Measurements from ENCODE around the gene TMEM129.
A peak's percentile ranks its signal among the peaks of the same experiment; 100 is the strongest.

Gene TMEM129, protein sequence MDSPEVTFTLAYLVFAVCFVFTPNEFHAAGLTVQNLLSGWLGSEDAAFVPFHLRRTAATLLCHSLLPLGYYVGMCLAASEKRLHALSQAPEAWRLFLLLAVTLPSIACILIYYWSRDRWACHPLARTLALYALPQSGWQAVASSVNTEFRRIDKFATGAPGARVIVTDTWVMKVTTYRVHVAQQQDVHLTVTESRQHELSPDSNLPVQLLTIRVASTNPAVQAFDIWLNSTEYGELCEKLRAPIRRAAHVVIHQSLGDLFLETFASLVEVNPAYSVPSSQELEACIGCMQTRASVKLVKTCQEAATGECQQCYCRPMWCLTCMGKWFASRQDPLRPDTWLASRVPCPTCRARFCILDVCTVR

DNA sequence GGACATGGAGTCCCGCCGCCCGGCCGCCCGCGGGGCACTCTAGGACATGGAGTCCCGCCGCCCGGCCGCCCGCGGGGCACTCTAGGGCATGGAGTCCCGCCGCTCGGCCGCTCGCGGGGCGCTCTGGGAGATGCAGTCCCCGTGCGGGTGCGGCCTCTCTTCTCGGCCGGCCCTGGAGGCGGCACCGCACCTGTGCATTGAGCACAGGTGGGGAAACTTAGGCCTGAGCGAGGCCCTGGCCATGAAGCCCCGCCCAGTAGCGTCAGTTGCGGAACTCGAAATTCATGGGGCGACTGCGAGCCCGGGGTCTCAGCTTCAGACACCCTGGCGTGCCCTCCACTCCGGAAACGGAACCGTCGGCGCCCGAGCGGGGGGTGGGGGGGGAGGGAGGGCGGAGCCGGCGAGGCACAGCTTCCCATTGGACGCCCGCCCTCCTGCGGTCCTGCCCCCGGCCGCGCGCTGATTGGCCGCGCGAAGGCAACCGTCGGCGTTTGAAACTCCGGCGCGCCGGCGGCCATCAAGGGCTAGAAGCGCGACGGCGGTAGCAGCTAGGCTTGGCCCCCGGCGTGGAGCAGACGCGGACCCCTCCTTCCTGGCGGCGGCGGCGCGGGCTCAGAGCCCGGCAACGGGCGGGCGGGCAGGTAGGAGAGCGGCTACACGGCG is at the start of gene TMEM129, which contains the start of gene TACC3:
TSS of gene TMEM129 (minus strand) at position 321 of the 663 bp plus-strand sequence. CDS start 486 bp downstream, outside the sequence.
TSS of gene TACC3 (plus strand) at position 519 of the 663 bp plus-strand sequence. CDS start 1,901 bp downstream, outside the sequence.
- DNase-seq, result peak; percentile 92 to 94

DNA sequence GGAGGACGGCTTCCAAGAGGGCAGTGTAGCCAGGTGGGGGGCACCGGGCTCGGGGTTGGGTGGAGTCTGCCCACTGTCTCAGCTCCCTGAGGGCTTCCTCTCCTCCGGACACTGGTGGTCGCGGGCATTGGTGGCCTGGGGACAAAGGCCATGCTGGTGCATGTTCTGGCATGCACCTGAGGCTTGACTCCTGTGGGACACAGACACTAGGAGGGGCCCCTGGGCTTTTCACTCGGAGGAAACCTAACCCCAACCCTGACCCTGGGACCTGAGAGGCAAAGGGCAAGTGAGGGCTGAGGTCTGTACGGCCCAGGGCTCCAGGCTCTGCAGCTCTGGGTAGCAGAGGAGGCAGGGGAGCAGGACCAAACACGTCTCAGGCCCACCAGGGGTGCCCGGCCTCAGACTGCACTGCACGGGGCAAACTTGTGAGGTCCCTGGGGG is 49.7 kb upstream of the TMEM129 start:
- no peak for DNase-seq

DNA sequence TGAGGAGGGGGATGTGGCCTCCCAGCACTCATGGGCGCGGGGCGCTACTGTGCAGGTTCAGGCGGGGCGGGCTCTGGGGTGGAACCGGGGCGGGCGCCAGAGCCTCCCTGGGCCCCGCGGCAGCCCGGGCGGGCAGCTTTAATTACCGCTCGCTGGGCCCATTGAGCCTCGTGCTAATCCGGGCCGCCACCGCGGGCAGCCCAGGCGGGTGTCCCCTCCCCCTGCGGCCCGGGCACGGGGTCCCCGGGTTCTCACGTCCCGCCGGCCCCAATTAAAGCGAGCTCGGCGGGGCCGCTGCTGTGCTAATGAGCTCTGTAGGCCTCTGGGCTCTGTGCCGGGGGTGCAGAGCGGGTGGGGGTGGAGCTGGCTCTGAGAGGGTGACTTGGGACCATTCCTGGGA is 49.1 kb upstream of the TMEM129 start:
- no peak for DNase-seq

DNA sequence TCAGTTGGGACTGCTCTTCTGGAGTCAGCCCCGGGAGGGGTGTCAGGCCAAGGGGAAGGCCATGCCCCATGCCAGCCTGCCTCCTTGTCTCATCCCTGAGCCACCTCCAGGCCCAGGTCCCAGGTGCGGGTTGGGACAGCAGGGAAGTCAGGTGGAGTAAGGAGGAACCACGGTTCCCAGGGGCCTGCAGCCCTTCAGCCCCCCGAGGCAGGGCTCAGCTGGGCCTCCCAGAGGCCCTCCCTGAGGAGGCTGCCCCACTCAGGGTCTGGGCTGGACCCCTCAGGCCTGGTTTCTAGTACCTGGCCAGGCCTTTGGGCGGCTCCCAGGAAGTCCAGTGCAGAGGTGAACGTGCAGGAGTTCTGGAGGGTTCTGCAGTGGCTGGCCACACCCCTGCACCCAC is 48.6 kb upstream of the TMEM129 start:
- DNase-seq, result no peak

DNA sequence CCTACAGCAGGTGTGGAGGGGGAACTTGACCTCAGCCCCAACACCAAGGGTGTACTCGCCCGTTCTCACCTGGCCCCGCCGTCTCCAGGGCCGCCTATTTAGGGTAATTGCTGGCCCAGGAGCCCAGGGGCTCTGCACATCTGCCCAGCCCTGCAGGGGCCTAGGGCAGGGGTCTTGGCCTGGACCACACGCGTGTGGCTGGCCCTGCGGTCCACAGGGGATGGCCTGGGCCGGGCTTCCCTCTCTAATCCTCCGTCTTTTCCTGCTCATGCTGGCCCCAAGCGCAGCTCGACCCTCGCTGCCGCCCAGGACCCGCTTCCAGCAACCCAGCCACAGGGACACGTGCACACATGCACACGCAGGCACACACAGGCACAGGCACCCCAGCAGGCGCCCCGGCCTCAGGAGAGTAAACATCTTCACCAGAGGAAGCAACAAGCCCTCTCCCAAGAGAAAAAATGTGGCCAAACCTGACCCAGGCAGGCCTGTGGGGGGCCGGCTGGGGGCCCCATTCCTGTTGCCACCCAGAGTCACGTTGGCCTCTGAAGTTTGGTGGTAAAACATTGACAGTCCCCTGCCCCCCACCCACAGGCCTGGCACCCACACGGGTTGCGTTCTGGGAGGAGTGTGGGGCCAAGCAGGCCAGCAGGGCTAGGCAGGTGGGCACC is 47.4 kb upstream of the TMEM129 start:
- DNase-seq, result no peak

DNA sequence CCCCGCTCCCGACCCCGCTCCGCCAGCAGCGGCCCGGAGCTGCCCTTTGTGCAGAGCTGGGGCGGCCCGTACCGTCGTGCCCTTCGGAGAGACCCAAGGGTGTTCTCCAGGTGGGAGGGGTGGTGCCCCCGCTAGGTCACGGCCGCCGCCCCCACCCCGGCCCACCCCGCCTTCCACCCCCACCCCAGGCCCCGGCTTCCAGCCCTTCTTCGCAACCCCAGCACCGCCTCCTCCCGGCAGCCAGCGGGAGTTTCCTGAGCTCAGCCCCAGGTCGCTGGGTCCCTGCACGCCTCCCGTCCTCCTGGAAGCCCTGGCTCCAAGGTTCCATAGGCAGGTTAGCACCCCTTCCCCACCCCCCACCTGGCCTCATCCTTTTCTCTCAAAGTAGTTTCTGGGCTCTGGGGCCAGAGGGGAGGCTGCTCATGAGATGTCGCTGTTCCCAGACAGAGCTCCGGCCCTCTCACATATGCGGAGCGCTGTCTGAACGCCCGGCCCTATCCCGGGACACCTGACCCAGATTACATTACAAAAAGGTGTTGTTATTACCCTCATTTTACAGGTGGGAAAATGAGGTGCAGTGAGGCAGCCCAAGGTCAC is 46.7 kb upstream of the TMEM129 start:
- DNase-seq, result no peak

DNA sequence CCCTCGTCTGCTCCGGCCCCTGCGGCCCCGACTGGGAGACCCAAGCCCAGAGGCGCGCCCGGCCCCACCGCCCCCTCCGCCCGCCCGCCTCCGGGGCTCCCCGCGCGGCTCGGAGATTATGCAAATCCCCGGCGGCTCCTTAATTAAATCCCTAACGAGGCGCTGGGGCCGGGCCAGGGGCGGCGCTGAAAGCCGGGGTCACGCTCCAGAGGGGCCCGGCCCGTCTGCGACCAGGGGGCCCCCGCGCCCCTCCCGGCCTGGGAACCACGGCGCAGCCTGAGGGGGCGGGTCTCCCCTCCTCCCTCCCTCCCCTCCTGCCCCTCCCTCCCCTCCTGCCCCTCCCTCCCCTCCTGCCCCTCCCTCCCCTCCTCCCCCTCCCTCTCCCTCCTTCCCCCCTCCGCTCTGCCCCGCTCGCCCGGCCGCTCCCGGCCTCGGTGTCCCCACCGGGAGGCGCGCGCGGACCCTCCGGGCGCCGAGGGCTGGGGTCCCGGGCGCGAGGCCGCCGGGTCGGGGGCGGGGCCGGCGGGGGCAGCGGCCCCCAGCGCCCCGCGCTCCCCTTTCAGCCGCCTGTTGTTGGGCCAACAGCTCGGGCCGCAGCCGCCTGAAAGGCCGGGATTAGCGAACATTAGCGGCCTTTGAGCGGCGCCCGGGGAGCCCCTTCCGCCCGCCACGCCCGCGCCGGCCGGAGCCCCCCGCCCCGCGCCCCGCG is 46.1 kb upstream of the TMEM129 start:
- DNase-seq, result no peak

DNA sequence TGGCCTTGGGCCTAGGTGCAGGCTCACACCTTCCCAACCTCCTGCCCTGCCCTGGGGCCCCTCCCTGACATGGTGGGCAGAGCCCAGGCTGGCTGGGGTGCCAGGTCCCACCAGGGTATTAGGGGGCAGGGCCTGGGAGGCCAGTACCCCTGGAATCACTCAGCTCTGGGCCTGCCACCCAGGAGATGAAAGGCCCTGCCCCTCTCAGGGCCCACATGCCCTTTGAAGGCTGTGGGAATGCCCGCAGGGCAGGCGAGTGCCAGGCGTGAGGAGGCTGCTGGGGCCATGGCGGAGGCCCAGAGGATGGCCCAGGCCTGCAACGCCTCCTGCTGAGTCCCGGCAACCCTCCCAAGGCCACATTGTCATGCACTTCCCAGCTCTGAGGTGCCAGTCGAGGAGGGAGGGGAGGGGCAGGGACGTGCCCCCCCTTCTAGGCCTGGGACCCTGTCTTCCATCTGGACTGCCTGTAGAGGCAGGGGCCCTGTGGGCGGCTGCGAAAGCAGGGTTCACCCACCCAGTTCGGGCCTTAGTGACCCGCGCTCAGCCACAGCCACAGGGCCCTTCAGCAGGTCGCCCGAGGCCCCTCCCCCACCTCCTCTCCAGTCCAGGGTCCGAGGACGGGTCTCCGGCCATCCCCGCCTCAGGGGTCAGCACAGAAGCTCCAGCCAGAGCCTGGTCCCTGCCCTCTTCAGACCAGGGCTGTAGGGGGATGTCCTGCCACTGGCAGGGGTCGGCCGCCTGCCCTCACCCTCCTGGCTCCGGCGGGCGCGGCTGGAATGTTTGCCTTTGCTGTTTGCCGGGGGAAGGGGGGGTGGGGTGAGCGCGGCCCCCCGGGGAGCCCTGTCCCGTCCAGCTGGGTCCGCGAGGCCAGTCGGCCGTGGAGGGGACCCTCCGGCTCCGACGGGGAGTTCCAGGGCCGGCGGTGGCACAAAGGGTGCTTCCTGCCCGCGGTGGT is 45.3 kb upstream of the TMEM129 start:
- no peak for DNase-seq

DNA sequence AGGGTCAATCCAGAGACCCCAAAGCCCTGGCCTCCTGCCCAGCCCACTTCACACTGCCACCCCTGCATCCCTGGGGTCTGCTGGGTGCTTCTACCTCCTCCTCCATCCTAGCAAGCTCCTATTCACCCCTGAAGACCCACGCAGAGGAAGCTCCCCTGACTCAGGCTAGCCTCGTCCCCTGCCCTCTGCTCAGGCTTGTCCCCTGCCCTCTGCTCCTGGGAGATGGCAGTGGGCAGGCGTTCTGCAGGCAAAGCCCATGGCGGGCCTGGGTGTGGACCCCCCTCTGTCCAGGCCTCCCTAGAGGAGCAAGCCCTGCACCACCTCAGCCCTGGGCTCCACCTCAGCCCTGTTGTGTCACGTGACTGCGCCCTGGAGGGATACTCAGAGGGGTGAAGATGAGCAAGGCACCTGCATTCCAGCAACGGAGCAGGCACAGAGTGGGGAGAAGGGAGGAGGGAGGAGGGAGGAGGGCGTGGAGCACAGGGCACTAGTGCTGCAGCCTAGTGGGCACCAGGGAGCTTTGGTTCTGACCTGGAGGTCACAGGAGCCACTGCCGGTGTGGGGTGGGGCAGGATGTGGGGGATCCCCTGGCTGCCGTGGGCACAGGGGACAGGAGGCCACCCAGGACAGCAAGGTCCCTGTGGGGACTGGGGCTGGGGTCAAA is 44.4 kb upstream of the TMEM129 start:
- no peak for DNase-seq

DNA sequence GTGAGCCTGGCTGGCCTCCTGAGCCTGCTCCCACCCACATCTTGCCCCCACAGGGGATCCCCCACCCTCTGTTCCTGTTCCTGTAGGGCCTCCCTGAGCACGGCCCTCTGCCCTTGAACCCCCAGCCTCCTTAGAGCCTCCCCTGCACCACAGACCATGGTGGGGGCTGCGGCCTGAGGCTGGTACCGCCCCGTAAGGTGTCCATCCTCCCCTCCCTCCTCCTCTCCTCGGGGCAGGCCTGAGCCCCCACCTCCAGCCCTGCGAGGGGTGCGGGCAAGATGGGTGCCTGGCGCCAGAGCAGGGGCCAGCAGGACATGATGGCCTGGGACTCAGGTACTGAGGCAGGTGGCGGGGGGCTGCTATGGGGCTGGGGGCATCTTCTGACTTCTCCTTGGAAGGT is 43.5 kb upstream of the TMEM129 start:
- no peak for DNase-seq

DNA sequence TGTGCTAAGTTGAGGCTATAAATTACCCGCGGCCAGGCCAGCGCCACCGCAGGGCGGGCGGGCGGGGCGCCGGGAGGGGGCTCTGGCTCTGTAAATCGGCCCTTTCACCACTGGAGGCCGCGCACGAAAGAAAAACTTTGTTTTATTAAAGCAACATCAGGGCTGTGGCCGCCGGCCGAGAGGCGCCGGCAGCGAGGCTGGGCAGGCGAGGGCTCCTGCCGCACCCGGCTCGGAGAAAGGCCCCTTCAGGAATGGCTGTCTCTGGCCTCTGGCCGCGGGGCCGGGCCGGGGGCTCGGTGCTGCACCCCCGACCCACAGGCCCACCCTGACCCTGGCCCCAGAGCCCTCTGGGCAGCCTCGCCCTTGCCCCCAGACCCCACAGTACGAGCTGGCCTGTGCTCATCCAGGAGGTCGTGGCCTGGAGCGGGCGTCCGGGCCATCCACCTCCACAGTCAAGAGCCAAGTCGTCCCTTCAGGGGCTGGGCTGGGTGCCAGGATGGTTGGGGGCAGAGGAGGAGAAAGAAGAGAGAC is 42.5 kb upstream of the TMEM129 start:
- no peak for DNase-seq

DNA sequence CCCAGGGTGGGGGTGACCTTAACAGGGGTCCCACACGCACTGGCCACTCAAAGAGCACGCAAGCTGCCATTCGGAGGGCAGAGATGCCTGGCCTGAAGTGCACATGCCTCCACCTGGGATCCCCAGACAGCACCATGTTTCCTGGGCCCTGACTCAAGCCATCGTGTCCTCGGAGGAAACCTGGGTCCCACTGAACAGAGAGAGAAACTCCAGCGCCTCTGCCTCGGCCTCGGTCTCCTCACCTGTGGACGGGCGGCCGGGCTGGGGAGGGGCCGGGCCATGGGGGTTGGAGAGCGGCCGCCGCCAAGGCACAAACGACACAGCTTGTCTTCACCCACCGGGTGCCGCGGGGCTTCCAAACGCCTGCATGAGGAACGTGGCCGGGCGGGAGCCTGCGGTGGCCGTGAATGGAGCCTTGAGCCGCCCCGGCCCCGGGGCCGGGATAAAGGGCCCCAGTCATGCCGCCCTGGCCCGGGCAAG is 42.0 kb upstream of the TMEM129 start:
- no peak for DNase-seq

DNA sequence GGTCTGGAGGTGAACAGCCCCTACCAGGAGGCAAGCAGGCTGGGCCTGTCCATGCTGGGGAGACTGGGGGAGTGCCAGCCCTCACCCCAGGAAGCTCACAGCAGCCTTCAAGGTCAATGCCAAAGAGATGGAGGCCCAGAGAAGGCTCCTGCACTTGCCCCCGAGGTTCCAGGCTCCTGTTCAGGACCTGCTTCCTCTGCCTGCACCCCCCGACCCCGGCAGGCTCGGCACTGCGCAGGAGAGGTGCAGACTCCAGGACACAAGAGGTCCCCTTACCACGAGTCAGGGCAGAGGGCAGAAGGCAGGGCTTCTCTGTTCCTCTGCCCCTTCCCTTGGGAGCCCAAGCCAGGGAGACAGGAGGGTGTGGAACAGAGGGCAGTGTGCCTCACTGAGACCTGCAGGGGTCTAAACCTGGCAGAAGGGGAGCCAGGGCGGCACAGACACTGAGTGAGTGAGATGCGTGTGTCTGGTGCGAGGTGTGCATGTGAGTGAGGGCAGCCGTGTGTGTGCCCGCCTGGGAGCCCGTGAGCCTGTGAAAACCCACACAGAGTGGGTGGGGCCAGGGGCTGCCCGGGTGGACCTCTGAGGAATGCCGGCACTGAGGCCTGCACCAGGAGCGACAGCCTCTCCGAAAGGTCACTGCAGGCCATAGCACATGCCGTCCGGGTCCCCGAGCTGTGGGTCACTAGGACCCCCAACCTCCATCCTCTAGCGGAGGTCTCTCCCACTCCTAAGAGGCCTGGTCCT is 41.3 kb upstream of the TMEM129 start:
- no peak for DNase-seq

DNA sequence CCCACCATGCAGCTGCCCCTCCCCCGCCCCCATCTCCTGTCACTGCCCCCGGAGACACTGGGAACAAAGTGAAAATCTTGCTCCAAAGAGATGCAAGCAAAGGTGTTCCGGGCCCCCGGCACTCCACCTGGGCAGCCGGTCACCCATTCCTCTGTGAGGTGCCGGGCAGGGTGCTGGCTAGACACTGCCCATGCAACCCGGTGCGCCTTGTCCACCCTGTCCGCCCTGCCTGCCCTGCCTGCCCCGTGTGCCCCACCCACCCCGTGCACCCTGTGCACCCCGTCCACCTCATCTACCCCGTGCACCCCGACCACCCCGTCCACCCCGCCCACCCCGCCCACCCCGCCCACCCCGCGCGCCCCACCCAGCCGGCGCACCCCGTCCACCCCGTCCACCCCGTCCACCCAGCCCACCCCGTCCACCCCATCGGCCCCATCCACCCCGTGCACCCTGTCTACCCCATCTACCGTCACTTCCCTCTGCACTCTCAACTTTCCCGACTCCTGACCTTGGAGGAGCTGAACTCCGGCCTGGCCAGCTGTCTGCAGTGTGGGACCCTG is 40.1 kb upstream of the TMEM129 start:
- DNase-seq, result no peak

DNA sequence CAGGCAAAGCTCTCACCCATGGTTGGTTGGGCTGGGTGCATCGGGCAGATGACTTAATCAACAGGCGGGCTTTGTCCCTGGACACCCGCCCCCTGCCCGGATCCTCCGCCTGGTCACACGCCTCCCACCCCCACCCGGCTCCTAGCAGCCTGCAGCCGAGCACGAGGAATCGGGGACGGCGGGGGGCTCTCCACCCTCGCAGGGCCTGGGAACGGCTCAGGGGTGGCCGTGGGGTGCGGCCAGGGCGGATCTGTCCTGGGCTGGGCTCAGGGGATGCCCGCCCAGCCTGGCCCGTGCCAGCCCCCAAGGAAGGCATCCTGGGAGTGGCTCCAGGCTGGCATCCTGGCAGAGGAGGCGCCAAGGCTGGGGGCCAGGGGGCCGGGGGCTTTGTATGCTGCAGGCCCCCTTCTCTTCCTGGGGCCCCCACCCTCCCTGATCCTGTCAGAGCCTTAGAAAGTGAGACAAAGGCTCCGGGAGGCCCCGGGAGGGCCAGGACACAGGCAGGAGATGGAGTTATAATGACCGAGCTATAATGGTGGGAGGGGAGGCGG is 39.5 kb upstream of the TMEM129 start:
- no peak for DNase-seq

DNA sequence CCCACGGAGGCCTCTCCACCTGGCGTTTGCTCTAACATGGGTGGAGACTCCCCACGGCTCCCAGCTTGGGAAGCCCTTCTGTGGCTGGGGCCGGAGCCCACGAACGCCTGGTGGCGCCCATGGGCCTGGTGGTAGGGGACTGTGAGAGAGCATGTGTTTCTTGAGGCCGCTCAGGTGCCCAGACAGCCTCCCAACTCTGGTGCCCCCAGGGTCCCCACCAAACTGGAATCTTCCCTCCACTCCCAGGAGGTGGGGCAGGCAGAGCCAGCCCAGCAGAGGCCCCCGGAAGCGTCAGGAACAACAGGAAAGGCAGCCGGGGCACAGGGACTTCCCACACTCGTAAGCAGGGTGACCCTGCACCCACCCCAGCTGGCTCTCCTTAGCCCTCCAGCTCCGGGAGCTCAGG is 38.7 kb upstream of the TMEM129 start:
- DNase-seq, result no peak

DNA sequence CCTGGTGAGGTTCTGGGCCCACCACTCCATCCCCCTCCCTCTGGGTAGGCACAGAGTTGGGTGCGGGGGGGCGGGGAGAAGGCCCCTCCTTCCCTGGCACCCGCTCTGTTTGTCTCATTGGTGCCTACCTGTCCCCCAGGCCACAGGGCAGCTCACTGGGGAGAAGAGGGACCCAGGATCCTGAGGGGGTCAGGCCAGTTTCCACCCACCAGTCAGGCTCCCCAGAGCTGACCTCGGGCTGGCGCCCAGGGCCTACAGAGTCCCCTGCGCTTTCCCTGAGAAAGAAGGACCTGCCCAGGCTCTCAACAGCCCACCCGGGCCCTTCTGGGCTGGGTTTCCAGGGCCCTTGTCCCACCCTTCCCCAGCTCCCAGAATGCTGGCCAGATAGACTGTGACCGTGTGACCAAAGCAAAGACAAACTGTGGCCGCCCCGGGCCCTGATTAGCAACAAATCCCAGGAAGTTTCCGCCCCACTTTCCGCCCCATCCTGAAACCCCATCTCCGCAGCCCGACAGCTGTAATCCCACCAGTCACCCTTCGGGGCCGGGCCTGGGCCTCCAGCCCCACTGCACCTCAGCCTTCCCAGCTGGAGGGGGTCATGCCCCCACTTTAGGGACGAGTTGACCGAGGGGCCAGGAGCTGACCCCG is 38.2 kb upstream of the TMEM129 start:
- no peak for DNase-seq

DNA sequence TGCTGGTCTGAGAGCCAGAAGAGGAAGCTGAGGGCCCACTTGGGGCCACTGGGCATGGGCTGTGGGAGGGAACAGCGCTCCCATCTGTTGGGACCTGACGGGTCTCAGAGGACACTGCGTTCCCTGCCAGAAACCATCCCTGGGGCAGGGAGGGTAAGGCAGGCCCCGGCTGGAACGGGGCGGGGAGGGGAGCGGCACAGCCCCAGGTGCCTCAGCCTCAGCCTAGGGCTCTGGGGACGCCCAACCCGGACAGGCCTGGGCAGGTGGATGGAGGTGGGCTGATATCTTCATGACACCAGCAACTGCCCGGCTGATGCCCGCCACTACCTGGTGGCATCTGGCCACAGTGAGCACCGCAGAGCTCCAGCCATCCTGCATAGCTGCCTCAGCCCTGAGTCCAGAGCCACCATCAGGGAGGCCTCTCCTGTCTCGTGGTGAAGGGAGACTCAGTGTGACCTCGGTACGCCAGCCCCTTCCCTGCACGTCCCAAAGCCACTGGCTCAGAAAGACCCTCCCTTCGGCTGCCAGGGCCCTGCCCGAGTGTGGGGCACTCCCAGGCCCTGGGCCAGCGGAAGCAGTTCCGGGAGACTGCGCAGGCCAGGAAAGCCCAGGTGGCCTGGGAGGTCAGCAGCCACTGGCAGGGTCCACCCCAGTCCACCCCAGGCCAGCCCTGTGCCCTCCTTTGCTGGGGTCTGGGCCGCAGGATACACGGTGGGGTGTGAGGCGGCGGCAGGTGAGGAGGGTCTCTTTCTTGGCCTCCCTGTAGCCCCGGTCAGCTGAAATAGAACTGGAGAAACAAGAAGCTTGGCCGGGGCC is 37.4 kb upstream of the TMEM129 start:
- DNase-seq, result no peak

Data from activated CD4-positive, alpha-beta T cell treated with anti-CD3 and anti-CD28 coated beads, Interleukin-2, amount 50 U/mL, for 4 hours (primary cell).